ENCODE results near the gene SPATA7. TPM values are rescaled to one million over a fixed set of nuclear protein-coding genes. Genes with fewer than 3 reads are reported as not detected.
A peak's percentile ranks its signal among the peaks of the same experiment; 100 is the strongest.

SPATA7 gene
- total and polyA plus RNA-seq, 2 experiments from 2014 or later = 16.5 to 17.8 TPM

DNA sequence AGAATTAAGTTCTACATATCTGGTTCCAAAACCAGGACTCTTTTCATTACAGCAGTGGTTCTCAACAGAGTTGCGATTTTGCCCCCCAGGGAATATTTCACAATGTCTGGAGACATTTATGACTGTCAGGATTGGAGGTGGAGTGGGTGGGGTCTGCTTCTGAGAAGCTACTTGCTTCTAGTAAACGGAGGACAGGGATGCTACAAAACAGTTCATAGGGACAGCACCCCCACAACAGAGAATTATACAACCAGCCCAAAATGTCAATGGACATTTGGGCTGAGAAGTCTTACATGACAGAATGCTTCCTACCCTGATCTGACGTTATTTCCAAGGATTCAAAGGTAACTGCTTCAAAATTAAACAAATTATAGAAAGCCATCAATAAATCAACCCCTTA, 739 bp upstream of the SPATA7 start:
- peaks cover 12% of the 10 kb centered on the region for H3K27me3 Mint-ChIP-seq (ENCODE audit: insufficient read depth, low read depth, poor library complexity)
- Histone ChIP-seq H3K9me2 (ENCODE audit: insufficient read depth) (no peaks in the 10 kb centered on the region), H3K4me1 (ENCODE audit: insufficient read depth) (peaks cover 8% of the 10 kb centered on the region), H3K4me3 (peak overlapping the region; percentile 93), H4K20me1 (replicated peaks; ENCODE audit: insufficient read depth) (no peaks in the 10 kb centered on the region), H3K27ac (ENCODE audit: low read depth) (no peak overlapping the region), H3K4me2 (peak overlapping the region; percentile 95), H3K79me2 (replicated peaks; ENCODE audit: insufficient read depth) (0 out of 2 replicates have a peak, but pooled peaks cover 10% of the 10 kb centered on the region), H3F3A (replicated peaks; ENCODE audit: low read depth) (no peaks in the 10 kb centered on the region), H3K27me3 (ENCODE audit: insufficient read depth) (no peaks in the 10 kb centered on the region), H2AFZ (peak overlapping the region; percentile 97), H3K36me3 (ENCODE audit: insufficient read depth) (no peaks in the 10 kb centered on the region)
- peak overlapping the region; percentile 94 for H3K4me3 Mint-ChIP-seq
- no peak overlapping the region for H3K27ac Mint-ChIP-seq
- peaks cover 11% of the 10 kb centered on the region; the same call in 2 of the 3 replicates for H3K4me1 Mint-ChIP-seq
- DNase-seq (ENCODE audit: low spot score) (no peak), ATAC-seq (no peak)
- TF ChIP-seq ZNF331 (CRISPR knock-in tag; IDR thresholded peaks at IDR 0.05; ENCODE audit: low read depth) (no peak), POLR2AphosphoS5 (IDR thresholded peaks at IDR 0.05; ENCODE audit: low read depth) (no peak)
- no peaks in the 10 kb centered on the region for H3K9me3 Mint-ChIP-seq
- no peaks in the 10 kb centered on the region for H3K36me3 Mint-ChIP-seq (ENCODE audit: low read depth)

DNA sequence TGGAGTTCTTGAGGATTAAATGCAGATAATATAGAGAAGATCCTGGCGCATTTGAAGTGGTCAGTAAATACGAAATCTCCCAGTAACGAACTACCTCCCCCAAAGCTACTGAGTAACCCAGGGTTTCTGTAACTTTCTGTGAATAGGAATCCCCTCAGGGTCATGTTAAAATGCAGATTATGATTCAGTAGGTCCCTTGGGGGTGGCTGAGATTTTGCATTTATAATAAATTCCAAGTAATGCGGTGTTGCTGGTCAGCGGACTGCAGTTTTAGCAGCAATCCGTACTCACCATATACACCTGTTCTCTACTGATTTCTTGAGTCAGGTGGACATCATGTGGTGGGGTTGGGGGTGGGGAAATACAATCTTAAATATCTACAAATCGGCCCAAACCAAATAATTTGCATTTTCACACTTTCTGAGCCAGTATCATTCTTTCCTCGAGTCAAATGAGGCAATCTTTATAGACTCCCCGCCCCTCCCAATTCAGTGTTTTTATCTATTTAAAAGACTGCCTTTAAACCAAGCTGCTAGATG, 868 bp downstream of the SPATA7 start:
- Histone ChIP-seq H3K9me2 (ENCODE audit: insufficient read depth) (no peaks in the 10 kb centered on the region), H3K79me2 (replicated peaks; ENCODE audit: insufficient read depth) (0 out of 2 replicates have a peak, but pooled peaks cover 10% of the 10 kb centered on the region), H3K27ac (ENCODE audit: low read depth) (0 out of 2 replicates have a peak overlapping the region, but pooled peaks have one; percentile 40), H3K4me1 (ENCODE audit: insufficient read depth) (peaks cover 8% of the 10 kb centered on the region), H3F3A (replicated peaks; ENCODE audit: low read depth) (no peaks in the 10 kb centered on the region), H4K20me1 (replicated peaks; ENCODE audit: insufficient read depth) (no peaks in the 10 kb centered on the region), H2AFZ (peak overlapping the region; percentile 89), H3K36me3 (ENCODE audit: insufficient read depth) (no peaks in the 10 kb centered on the region), H3K4me2 (peak overlapping the region; percentile 95), H3K27me3 (ENCODE audit: insufficient read depth) (no peaks in the 10 kb centered on the region), H3K4me3 (peak overlapping the region; percentile 93)
- Mint-ChIP-seq H3K4me1 (peaks cover 5% of the 10 kb centered on the region; the same call in 1 of the 3 replicates), H3K4me3 (peak overlapping the region; percentile 94), H3K27me3 (ENCODE audit: insufficient read depth, low read depth, poor library complexity) (peaks cover 12% of the 10 kb centered on the region), H3K9me3 (no peaks in the 10 kb centered on the region), H3K27ac (0 out of 2 replicates have a peak overlapping the region, but pooled peaks have one; percentile 44), H3K36me3 (ENCODE audit: low read depth) (no peaks in the 10 kb centered on the region)
- TF ChIP-seq, protein P1, sequence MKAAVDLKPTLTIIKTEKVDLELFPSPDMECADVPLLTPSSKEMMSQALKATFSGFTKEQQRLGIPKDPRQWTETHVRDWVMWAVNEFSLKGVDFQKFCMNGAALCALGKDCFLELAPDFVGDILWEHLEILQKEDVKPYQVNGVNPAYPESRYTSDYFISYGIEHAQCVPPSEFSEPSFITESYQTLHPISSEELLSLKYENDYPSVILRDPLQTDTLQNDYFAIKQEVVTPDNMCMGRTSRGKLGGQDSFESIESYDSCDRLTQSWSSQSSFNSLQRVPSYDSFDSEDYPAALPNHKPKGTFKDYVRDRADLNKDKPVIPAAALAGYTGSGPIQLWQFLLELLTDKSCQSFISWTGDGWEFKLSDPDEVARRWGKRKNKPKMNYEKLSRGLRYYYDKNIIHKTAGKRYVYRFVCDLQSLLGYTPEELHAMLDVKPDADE (IDR thresholded peaks at IDR 0.05) = no peak
- TF ChIP-seq, protein P2, sequence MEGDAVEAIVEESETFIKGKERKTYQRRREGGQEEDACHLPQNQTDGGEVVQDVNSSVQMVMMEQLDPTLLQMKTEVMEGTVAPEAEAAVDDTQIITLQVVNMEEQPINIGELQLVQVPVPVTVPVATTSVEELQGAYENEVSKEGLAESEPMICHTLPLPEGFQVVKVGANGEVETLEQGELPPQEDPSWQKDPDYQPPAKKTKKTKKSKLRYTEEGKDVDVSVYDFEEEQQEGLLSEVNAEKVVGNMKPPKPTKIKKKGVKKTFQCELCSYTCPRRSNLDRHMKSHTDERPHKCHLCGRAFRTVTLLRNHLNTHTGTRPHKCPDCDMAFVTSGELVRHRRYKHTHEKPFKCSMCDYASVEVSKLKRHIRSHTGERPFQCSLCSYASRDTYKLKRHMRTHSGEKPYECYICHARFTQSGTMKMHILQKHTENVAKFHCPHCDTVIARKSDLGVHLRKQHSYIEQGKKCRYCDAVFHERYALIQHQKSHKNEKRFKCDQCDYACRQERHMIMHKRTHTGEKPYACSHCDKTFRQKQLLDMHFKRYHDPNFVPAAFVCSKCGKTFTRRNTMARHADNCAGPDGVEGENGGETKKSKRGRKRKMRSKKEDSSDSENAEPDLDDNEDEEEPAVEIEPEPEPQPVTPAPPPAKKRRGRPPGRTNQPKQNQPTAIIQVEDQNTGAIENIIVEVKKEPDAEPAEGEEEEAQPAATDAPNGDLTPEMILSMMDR (conservative IDR thresholded peaks at IDR 0.05; ENCODE audit: low read depth in 2 of 2) = no peak
- TF ChIP-seq CREB1 (CRISPR knock-in tag; IDR thresholded peaks at IDR 0.05; ENCODE audit: low read depth) (no peak), EZH2phosphoT487 (IDR thresholded peaks at IDR 0.05; ENCODE audit: unreplicated experiment) (no peak), ZNF114 (CRISPR knock-in tag; IDR thresholded peaks at IDR 0.05) (no peak), EZH2 (IDR thresholded peaks at IDR 0.05; ENCODE audit: low read depth, unreplicated experiment) (no peak), JUNB (IDR thresholded peaks at IDR 0.05; ENCODE audit: unreplicated experiment) (no peak), STAT1 (IDR thresholded peaks at IDR 0.05; ENCODE audit: unreplicated experiment) (no peak)
- TF ChIP-seq, protein P3, sequence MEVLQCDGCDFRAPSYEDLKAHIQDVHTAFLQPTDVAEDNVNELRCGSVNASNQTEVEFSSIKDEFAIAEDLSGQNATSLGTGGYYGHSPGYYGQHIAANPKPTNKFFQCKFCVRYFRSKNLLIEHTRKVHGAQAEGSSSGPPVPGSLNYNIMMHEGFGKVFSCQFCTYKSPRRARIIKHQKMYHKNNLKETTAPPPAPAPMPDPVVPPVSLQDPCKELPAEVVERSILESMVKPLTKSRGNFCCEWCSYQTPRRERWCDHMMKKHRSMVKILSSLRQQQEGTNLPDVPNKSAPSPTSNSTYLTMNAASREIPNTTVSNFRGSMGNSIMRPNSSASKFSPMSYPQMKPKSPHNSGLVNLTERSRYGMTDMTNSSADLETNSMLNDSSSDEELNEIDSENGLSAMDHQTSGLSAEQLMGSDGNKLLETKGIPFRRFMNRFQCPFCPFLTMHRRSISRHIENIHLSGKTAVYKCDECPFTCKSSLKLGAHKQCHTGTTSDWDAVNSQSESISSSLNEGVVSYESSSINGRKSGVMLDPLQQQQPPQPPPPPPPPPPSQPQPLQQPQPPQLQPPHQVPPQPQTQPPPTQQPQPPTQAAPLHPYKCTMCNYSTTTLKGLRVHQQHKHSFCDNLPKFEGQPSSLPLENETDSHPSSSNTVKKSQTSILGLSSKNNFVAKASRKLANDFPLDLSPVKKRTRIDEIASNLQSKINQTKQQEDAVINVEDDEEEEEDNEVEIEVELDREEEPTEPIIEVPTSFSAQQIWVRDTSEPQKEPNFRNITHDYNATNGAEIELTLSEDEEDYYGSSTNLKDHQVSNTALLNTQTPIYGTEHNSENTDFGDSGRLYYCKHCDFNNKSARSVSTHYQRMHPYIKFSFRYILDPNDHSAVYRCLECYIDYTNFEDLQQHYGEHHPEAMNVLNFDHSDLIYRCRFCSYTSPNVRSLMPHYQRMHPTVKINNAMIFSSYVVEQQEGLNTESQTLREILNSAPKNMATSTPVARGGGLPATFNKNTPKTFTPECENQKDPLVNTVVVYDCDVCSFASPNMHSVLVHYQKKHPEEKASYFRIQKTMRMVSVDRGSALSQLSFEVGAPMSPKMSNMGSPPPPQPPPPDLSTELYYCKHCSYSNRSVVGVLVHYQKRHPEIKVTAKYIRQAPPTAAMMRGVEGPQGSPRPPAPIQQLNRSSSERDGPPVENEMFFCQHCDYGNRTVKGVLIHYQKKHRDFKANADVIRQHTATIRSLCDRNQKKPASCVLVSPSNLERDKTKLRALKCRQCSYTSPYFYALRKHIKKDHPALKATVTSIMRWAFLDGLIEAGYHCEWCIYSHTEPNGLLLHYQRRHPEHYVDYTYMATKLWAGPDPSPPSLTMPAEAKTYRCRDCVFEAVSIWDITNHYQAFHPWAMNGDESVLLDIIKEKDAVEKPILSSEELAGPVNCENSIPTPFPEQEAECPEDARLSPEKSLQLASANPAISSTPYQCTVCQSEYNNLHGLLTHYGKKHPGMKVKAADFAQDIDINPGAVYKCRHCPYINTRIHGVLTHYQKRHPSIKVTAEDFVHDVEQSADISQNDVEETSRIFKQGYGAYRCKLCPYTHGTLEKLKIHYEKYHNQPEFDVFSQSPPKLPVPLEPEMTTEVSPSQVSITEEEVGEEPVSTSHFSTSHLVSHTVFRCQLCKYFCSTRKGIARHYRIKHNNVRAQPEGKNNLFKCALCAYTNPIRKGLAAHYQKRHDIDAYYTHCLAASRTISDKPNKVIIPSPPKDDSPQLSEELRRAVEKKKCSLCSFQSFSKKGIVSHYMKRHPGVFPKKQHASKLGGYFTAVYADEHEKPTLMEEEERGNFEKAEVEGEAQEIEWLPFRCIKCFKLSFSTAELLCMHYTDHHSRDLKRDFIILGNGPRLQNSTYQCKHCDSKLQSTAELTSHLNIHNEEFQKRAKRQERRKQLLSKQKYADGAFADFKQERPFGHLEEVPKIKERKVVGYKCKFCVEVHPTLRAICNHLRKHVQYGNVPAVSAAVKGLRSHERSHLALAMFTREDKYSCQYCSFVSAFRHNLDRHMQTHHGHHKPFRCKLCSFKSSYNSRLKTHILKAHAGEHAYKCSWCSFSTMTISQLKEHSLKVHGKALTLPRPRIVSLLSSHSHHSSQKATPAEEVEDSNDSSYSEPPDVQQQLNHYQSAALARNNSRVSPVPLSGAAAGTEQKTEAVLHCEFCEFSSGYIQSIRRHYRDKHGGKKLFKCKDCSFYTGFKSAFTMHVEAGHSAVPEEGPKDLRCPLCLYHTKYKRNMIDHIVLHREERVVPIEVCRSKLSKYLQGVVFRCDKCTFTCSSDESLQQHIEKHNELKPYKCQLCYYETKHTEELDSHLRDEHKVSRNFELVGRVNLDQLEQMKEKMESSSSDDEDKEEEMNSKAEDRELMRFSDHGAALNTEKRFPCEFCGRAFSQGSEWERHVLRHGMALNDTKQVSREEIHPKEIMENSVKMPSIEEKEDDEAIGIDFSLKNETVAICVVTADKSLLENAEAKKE (CRISPR knock-in tag; IDR thresholded peaks at IDR 0.05) = no peak
- no peak for ATAC-seq
- DNase-seq (ENCODE audit: low spot score) = no peak

All from GM23338 (cell line).